Measurements from ENCODE around the gene UPK3BL2.
"Not testable (repeated sequence)": the region's sequence is repeated elsewhere in the genome, so short reads cannot be mapped to it uniquely, and the experiment has no call there.

UPK3BL2 gene

GRCh38 chr7:102505298-102506185 is 38.0 kb downstream of the UPK3BL2 start:
- not testable (repeated sequence) for H3K4me1 ChIP-seq (ENCODE audit: control insufficient read depth, low read depth, low read length); H3K36me3 ChIP-seq (ENCODE audit: control insufficient read depth, low read depth, low read length); H3K27me3 ChIP-seq (ENCODE audit: control insufficient read depth, insufficient read depth, low read length); H3K4me3 ChIP-seq (ENCODE audit: low read length); H3K9me3 ChIP-seq (ENCODE audit: control insufficient read depth, low read depth, low read length); H3K27ac ChIP-seq (ENCODE audit: low read length); H3K9ac ChIP-seq (ENCODE audit: low read length)

DNA sequence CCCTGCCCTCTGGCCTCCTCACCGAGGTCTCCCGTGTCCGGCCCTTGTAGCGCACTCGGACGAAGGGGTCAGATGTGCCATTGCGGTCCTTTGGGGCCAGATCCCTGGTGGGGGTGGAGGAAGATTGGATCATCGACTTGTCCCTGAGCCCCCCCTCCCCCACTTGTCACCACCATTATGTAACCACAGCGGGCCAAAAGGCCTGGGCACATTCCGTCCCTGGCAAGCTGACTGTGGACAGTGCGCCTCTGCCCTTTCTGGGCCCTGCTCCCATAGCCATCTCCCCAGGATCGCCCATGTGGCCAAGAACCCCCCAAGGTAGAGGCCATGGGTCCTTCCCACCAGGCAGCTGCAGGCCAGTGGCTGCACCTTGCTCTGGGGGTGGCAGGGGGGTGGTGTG is 40.4 kb downstream of the UPK3BL2 start:
- not testable (repeated sequence) for H3K4me1 ChIP-seq (ENCODE audit: control insufficient read depth, low read depth, low read length); H3K36me3 ChIP-seq (ENCODE audit: control insufficient read depth, low read depth, low read length); H3K9ac ChIP-seq (ENCODE audit: low read length); H3K27ac ChIP-seq (ENCODE audit: low read length); H3K9me3 ChIP-seq (ENCODE audit: control insufficient read depth, low read depth, low read length); H3K4me3 ChIP-seq (ENCODE audit: low read length); H3K27me3 ChIP-seq (ENCODE audit: control insufficient read depth, insufficient read depth, low read length)

DNA sequence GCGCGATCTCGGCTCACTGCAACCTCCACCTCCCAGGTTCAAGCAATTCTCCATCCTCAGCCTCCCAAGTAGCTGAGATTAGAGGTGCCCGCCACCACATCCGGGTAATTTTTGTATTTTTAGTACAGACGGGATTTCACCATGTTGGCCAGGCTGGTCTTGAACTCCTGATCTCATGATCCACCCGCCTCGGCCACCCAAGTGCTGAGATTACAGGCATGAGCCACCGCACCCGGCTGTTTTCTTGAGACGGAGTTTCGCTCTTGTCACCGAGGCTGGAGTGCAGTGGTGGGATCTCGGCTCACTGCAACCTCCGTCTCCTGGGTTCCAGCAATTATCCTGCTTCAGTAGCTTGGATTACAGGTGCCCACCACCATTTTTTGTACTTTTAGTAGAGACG is 45.2 kb downstream of the UPK3BL2 start:
- not testable (repeated sequence) for H3K27ac ChIP-seq (ENCODE audit: low read length); H3K4me3 ChIP-seq (ENCODE audit: low read length); H3K9ac ChIP-seq (ENCODE audit: low read length); H3K9me3 ChIP-seq (ENCODE audit: control insufficient read depth, low read depth, low read length); H3K4me1 ChIP-seq (ENCODE audit: control insufficient read depth, low read depth, low read length); H3K36me3 ChIP-seq (ENCODE audit: control insufficient read depth, low read depth, low read length); H3K27me3 ChIP-seq (ENCODE audit: control insufficient read depth, insufficient read depth, low read length)

GRCh38 chr7:102497308-102497707 is 46.2 kb downstream of the UPK3BL2 start:
- H3K27ac ChIP-seq (ENCODE audit: low read length); H3K27me3 ChIP-seq (ENCODE audit: control insufficient read depth, insufficient read depth, low read length); H3K4me1 ChIP-seq (ENCODE audit: control insufficient read depth, low read depth, low read length); H3K9me3 ChIP-seq (ENCODE audit: control insufficient read depth, low read depth, low read length); H3K36me3 ChIP-seq (ENCODE audit: control insufficient read depth, low read depth, low read length); H3K4me3 ChIP-seq (ENCODE audit: low read length); H3K9ac ChIP-seq (ENCODE audit: low read length): not testable (repeated sequence)

DNA sequence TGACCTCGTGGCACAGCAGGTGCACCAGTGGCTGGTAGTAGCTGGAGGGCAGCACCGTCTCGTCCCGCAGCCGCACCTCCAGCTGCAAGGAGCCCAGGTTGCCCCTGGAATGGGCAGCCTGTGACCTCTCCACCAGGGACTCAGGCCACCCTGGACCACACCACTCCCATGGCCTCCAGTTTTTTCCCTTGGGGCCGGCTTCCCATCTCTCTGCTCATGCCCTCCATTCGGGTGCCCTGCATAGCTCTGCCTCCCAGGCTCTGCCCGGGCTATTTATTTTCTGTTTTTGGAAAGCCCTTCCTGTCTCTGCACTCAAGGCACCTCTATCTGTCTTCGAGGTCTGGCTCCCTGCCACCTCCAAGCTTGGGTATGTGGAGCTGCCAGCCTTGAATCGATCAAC is 46.6 kb downstream of the UPK3BL2 start:
- not testable (repeated sequence) for H3K9me3 ChIP-seq (ENCODE audit: control insufficient read depth, low read depth, low read length); H3K36me3 ChIP-seq (ENCODE audit: control insufficient read depth, low read depth, low read length); H3K4me1 ChIP-seq (ENCODE audit: control insufficient read depth, low read depth, low read length); H3K27me3 ChIP-seq (ENCODE audit: control insufficient read depth, insufficient read depth, low read length); H3K4me3 ChIP-seq (ENCODE audit: low read length); H3K9ac ChIP-seq (ENCODE audit: low read length); H3K27ac ChIP-seq (ENCODE audit: low read length)

DNA sequence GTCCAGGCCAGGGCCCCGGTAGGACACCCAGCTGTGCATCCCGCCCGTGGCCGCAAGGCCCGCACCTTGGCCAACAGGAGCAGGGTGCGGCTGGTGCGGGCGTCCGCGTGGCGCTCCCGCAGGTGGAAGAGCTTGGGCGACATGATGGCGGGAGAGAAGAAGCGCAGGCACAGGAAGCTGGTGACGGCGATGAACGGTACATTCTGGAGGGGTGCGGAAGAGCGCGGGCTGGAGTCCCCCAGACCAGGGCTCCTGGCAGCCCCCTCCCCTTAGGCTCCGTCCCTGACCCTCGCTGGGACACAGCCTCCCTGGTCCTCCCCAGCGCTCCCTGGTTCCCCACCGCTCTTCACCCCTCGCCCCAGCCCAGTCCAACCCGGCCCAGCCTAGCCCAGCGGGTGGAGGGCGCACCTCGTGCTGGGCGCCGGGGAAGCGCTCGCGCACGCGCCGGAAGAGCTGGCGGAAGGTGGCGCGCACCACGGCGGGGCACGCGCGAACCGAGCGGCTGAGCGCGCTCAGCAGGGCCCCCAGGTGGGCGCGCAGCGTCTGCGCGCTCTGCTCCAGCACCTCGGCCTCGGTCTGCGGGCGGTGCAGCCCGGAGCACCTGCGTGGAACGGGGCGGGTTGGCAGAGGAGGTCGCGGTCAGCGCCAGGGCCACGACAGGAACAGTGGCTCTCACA is 48.9 kb downstream of the UPK3BL2 start:
- not testable (repeated sequence) for H3K27ac ChIP-seq (ENCODE audit: low read length); H3K27me3 ChIP-seq (ENCODE audit: control insufficient read depth, insufficient read depth, low read length); H3K9ac ChIP-seq (ENCODE audit: low read length); H3K9me3 ChIP-seq (ENCODE audit: control insufficient read depth, low read depth, low read length); H3K4me1 ChIP-seq (ENCODE audit: control insufficient read depth, low read depth, low read length); H3K4me3 ChIP-seq (ENCODE audit: low read length); H3K36me3 ChIP-seq (ENCODE audit: control insufficient read depth, low read depth, low read length)

DNA sequence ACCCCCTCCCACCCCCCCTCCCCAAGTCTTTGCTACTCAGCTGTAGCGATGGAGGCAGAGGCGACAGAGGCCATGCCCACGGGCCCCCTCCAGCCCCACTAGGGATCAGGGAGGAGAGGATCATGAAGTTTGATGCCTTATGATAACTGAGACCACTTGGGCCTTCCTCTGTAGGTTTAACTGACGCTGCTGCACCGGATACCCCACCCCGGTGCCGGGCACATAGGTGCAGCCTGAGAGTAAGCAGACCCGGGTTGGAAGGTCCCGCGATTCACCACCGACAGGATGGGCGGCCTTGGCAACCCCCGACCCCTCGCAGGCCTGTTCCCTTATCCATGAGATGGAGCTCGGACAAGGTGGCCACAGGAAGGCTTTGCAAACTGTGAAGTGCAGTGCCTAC is 49.5 kb downstream of the UPK3BL2 start:
- H3K27me3 ChIP-seq (ENCODE audit: control insufficient read depth, insufficient read depth, low read length); H3K36me3 ChIP-seq (ENCODE audit: control insufficient read depth, low read depth, low read length); H3K27ac ChIP-seq (ENCODE audit: low read length); H3K9me3 ChIP-seq (ENCODE audit: control insufficient read depth, low read depth, low read length); H3K4me3 ChIP-seq (ENCODE audit: low read length); H3K4me1 ChIP-seq (ENCODE audit: control insufficient read depth, low read depth, low read length); H3K9ac ChIP-seq (ENCODE audit: low read length): not testable (repeated sequence)

DNA sequence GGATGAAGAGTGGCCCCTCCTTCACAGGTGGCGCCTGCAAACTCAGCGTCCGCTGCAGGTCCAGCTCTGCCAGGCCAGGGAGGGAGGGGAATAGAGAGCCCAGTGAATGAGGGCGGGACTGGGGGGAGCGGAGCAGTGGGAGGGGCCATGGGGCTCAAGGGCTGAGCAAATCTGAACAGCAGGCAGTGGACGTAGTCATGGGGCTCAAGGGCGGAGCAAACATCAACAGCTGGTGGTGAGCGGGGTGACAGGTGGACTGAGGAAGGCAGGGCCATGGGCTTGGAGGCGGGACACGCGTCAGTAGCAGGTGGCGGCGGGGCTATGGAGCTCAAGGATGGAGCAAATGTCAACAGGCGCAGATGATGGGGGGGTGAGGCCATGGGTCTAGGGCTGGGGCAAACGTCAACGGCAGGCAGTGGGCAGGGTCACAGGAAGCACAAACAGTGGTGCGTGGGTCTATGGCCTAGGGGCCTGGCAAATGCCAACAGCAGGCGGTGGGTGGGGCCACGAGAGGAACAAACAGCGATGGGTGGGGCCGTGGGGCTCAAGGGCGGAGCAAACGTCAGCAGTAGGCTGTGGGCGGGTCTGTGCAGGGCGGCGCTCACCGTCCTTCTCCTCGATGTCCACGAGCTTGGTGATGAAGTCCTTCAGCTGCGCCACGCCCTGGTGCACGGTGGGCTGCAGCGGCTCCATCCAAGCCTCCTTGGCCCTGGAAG is 50.1 kb downstream of the UPK3BL2 start:
- not testable (repeated sequence) for H3K9me3 ChIP-seq (ENCODE audit: control insufficient read depth, low read depth, low read length); H3K4me3 ChIP-seq (ENCODE audit: low read length); H3K36me3 ChIP-seq (ENCODE audit: control insufficient read depth, low read depth, low read length); H3K27ac ChIP-seq (ENCODE audit: low read length); H3K9ac ChIP-seq (ENCODE audit: low read length); H3K27me3 ChIP-seq (ENCODE audit: control insufficient read depth, insufficient read depth, low read length); H3K4me1 ChIP-seq (ENCODE audit: control insufficient read depth, low read depth, low read length)

DNA sequence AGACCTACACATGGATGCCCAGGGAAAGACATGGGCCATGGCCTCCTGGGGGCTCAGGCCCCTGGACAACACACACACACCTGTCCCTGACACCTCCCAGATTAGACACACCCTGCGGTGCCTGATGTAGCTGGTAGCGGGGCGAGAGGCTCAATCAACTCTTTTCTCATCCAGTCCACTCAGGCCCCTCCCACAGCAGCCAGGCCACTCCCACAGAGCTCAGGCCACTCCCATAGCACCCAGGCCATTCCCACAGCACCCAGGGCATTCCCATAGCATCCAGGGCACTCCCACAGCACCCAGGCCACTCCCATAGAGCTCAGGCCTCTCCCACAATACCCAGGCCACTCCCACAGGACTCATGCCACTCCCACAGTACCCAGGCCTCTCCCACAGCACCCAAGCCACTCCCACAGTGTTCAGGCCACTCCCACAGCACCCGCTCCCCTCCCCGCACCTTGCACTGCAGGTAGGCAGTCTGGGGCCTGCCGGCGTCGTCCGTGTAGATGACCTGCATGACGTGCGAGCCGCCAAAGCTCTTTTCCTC is 52.9 kb downstream of the UPK3BL2 start:
- not testable (repeated sequence) for H3K27ac ChIP-seq (ENCODE audit: low read length); H3K4me1 ChIP-seq (ENCODE audit: control insufficient read depth, low read depth, low read length); H3K4me3 ChIP-seq (ENCODE audit: low read length); H3K27me3 ChIP-seq (ENCODE audit: control insufficient read depth, insufficient read depth, low read length); H3K36me3 ChIP-seq (ENCODE audit: control insufficient read depth, low read depth, low read length); H3K9me3 ChIP-seq (ENCODE audit: control insufficient read depth, low read depth, low read length); H3K9ac ChIP-seq (ENCODE audit: low read length)
